A549 (cell line): ENCODE measurements around the gene ITGB1. TPM values are rescaled to one million over a fixed set of nuclear protein-coding genes. Genes with fewer than 3 reads are reported as not detected.
A peak's percentile ranks its signal among the peaks of the same experiment; 100 is the strongest.

Experiments used
- ATAC-seq, 2 experiments: fragments of 200-7000 bp in 1 of 2; fragments of >200 bp in 1 of 2; cut with Nextera tagmentation in 1 of 2; cut with Tn5 transposase in 1 of 2; 3 replicates each; pipeline versions ENCODE4 v1.8.0 to v1.9.1; 2018 to 2020; ENCODE audit warnings: mild to moderate bottlenecking in 1 of 2, moderate library complexity in 1 of 2
- CTCF ChIA-PET: fragments of 300-600 bp; sonication (Branson Sonifier 250); formaldehyde crosslinking; extraction: SDS; loops from one replicate; lab custom pipeline; 2021; ENCODE audit warnings: antibody characterized with exemption, inconsistent platforms; lab: Yijun Ruan, JAX
- POLR2A ChIA-PET: fragments of 350-600 bp; formaldehyde crosslinking; extraction: SDS; loops from one replicate; lab custom pipeline; 2021; ENCODE audit warnings: antibody characterized with exemption, inconsistent platforms; lab: Yijun Ruan, JAX
- DNase-seq, 2 experiments: peaks; one replicate each; pipeline versions ENCODE4 v3.0.0 to v3.0.0-alpha.2; 2011 to 2016; ENCODE audit warnings: low read depth in 1 of 2, low spot score in 1 of 2
- FAIRE-seq: peaks from 2 replicates; lab custom pipeline; 2011; peaks lifted over from hg19 to GRCh38; lab: Jason Lieb, UNC
- H3K27ac ChIP-seq, 2 experiments: fragments of >200 bp; sonication (Bioruptor Twin); formaldehyde crosslinking; 3 replicates each; pipeline ENCODE4 v1.5.1; 2016 to 2017
- H3K4me1 ChIP-seq: fragments of >200 bp; sonication (Bioruptor Twin); formaldehyde crosslinking; 3 replicates; pipeline ENCODE4 v1.6.1; 2016
- H3K4me2 ChIP-seq: fragments of >200 bp; sonication (Bioruptor Twin); formaldehyde crosslinking; 3 replicates; pipeline ENCODE4 v1.6.1; 2016
- H3K4me3 ChIP-seq: fragments of >200 bp; sonication (Bioruptor Twin); formaldehyde crosslinking; 3 replicates; pipeline ENCODE4 v1.5.1; 2016
- H3K9me3 ChIP-seq: fragments of >200 bp; sonication (Bioruptor Twin); formaldehyde crosslinking; 3 replicates; pipeline ENCODE4 v1.6.1; 2016
- BHLHE40 ChIP-seq: IDR thresholded peaks from 2 replicates; pipeline ENCODE4 v1.6.1; 2012; ENCODE audit warnings: low read depth, low read length, inconsistent platforms
- CBX2 ChIP-seq: fragments of 200-600 bp; sonication (generic); IDR thresholded peaks from 2 replicates; pipeline ENCODE4 v1.6.1; 2016; ENCODE audit warnings: low read depth, mild to moderate bottlenecking, borderline replicate concordance
- CEBPB ChIP-seq, 2 experiments: fragments of >200 bp in 1 of 2; sonication (Bioruptor Twin) in 1 of 2; formaldehyde crosslinking in 1 of 2; IDR thresholded peaks; 2 replicates each; pipeline ENCODE4 v1.6.1; 2012 to 2016
- CHD2 ChIP-seq: fragments of 150-350 bp; IDR thresholded peaks from 2 replicates; pipeline ENCODE4 v1.6.1; 2014; ENCODE audit warnings: low read length; ENCODE audit not compliant: partially characterized antibody
- CHD4 ChIP-seq: fragments of 200-600 bp; sonication (generic); IDR thresholded peaks from 2 replicates; pipeline ENCODE4 v1.6.1; 2016; ENCODE audit warnings: antibody characterized with exemption, mild to moderate bottlenecking, borderline replicate concordance
- FOSB ChIP-seq: fragments of 250-450 bp; sonication (Bioruptor Pico); IDR thresholded peaks from 2 replicates; pipeline ENCODE4 v1.5.0; 2020; ENCODE audit warnings: mild to moderate bottlenecking, moderate library complexity
- FOSL2 ChIP-seq, 2 experiments: fragments of 450-650 bp in 1 of 2; fragments of >200 bp in 1 of 2; sonication (Bioruptor Twin) in 1 of 2; formaldehyde crosslinking; IDR thresholded peaks; 2 replicates each; pipeline versions ENCODE4 v1.5.0 to v1.6.1; 2016 to 2020; ENCODE audit warnings: mild to moderate bottlenecking in 1 of 2, moderate library complexity in 1 of 2
- FOXS1 ChIP-seq: fragments of 250-450 bp; sonication (Bioruptor Pico); IDR thresholded peaks from 2 replicates; pipeline ENCODE4 v1.5.0; 2020; ENCODE audit warnings: mild to moderate bottlenecking, moderate library complexity
- GATA3 ChIP-seq: IDR thresholded peaks from 2 replicates; pipeline ENCODE4 v1.6.1; 2012; ENCODE audit warnings: borderline replicate concordance
- HDAC2 ChIP-seq: fragments of 200-600 bp; sonication (generic); IDR thresholded peaks from 2 replicates; pipeline ENCODE4 v1.6.1; 2016
- HES2 ChIP-seq: fragments of >200 bp; sonication (Bioruptor Twin); formaldehyde crosslinking; IDR thresholded peaks from 2 replicates; pipeline ENCODE4 v1.6.1; 2016
- HOXA7 ChIP-seq: fragments of 250-450 bp; sonication (Bioruptor Pico); IDR thresholded peaks from 2 replicates; pipeline ENCODE4 v1.5.0; 2020; ENCODE audit warnings: mild to moderate bottlenecking, moderate library complexity
- HOXB5 ChIP-seq: fragments of 250-450 bp; sonication (Bioruptor Pico); IDR thresholded peaks from 2 replicates; pipeline ENCODE4 v1.5.0; 2020; ENCODE audit warnings: mild to moderate bottlenecking, moderate library complexity
- JUN ChIP-seq, 2 experiments: fragments of >200 bp; sonication (Bioruptor Twin); formaldehyde crosslinking; IDR thresholded peaks; 2 replicates in 1 of 2; 3 replicates in 1 of 2; pipeline ENCODE4 v1.6.1; 2016 to 2017
- JUNB ChIP-seq: fragments of >200 bp; sonication (Bioruptor Twin); formaldehyde crosslinking; IDR thresholded peaks from 2 replicates; pipeline ENCODE4 v1.6.1; 2016
- KDM1A ChIP-seq: fragments of 200-600 bp; sonication (generic); IDR thresholded peaks from 2 replicates; pipeline ENCODE4 v1.6.1; 2016; ENCODE audit warnings: low read depth, mild to moderate bottlenecking
- KDM5A ChIP-seq: fragments of 200-600 bp; sonication (generic); IDR thresholded peaks from 2 replicates; pipeline ENCODE4 v1.6.1; 2016; ENCODE audit warnings: antibody characterized with exemption, mild to moderate bottlenecking
- MAFK ChIP-seq: fragments of 450-650 bp; IDR thresholded peaks from 2 replicates; pipeline ENCODE4 v1.6.1; 2014; ENCODE audit not compliant: partially characterized antibody
- MAZ ChIP-seq: fragments of 150-350 bp; IDR thresholded peaks from 2 replicates; pipeline ENCODE4 v1.6.1; 2014; ENCODE audit warnings: antibody characterized with exemption, low read depth, low read length, borderline replicate concordance
- MYC ChIP-seq: IDR thresholded peaks from 2 replicates; pipeline ENCODE4 v1.6.1; 2012; ENCODE audit warnings: mild to moderate bottlenecking, inconsistent platforms, low read length, improper control_type of control experiment, borderline replicate concordance
- NFE2L2 ChIP-seq: fragments of 150-350 bp; conservative IDR thresholded peaks from 2 replicates; pipeline ENCODE4 v1.6.1; 2014; ENCODE audit warnings: low read length
- NPAS2 ChIP-seq: fragments of 250-450 bp; sonication (Bioruptor Pico); IDR thresholded peaks from 2 replicates; pipeline ENCODE4 v1.8.0; 2022; ENCODE audit warnings: mild to moderate bottlenecking, moderate library complexity, borderline replicate concordance
- PBX3 ChIP-seq: IDR thresholded peaks from 2 replicates; pipeline ENCODE4 v1.6.1; 2012
- POLR2A ChIP-seq: IDR thresholded peaks from 2 replicates; pipeline ENCODE4 v1.6.1; 2012; ENCODE audit warnings: mild to moderate bottlenecking, low read length
- POLR2AphosphoS2 ChIP-seq: conservative IDR thresholded peaks from 2 replicates; pipeline ENCODE4 v1.6.1; 2012; ENCODE audit warnings: low read length, improper control_type of control experiment, inconsistent platforms
- RNF2 ChIP-seq: fragments of 200-600 bp; sonication (generic); IDR thresholded peaks from 2 replicates; pipeline ENCODE4 v1.6.1; 2016; ENCODE audit warnings: low read depth, mild to moderate bottlenecking, antibody characterized with exemption, moderate library complexity, borderline replicate concordance
- SMC3 ChIP-seq: fragments of >200 bp; sonication (Bioruptor Twin); formaldehyde crosslinking; IDR thresholded peaks from 3 replicates; pipeline ENCODE4 v1.6.1; 2018; ENCODE audit warnings: inconsistent platforms
- TP53 ChIP-seq: fragments of 250-450 bp; sonication (Bioruptor Pico); IDR thresholded peaks from 2 replicates; pipeline ENCODE4 v1.5.0; 2021; ENCODE audit warnings: mild to moderate bottlenecking, moderate library complexity
- ZNF302 ChIP-seq: fragments of 250-450 bp; sonication (Bioruptor Pico); IDR thresholded peaks from 2 replicates; pipeline ENCODE4 v1.9.0; 2021; ENCODE audit warnings: inconsistent platforms, mild to moderate bottlenecking, moderate library complexity
- ZSCAN20 ChIP-seq: fragments of 250-450 bp; sonication (Bioruptor Pico); IDR thresholded peaks from 2 replicates; pipeline ENCODE4 v1.8.0; 2022; ENCODE audit warnings: mild to moderate bottlenecking, moderate library complexity
- WGBS: methylation state at CpG from one replicate; pipeline ENCODE4 v1.1.6; 2017; ENCODE audit errors: missing lambda C conversion rate; 5-methylcytosine and 5-hydroxymethylcytosine counted together
- polyA plus RNA-seq, 4 experiments: library from polyadenylated mRNA; depleted of rRNA in 3 of 4; stranded (reverse); fragments of >200 nt; fragmentation: RNase III in 1 of 4; extraction: RNeasy Plus Mini Kit Qiagen cat#74134 plus additional on column Dnase treatment in 1 of 4; gene quantifications; 2 replicates in 3 of 4; 3 replicates in 1 of 4; pipeline ENCODE4 v1.2.3, GENCODE V29; 2011 to 2017
- TF ChIP-seq, protein P1 (sequence below): fragments of 250-450 bp; sonication (Bioruptor Pico); IDR thresholded peaks from 2 replicates; pipeline ENCODE4 v1.5.0; 2021; ENCODE audit warnings: mild to moderate bottlenecking, moderate library complexity, borderline replicate concordance
- TF ChIP-seq, protein P2 (sequence below): IDR thresholded peaks from 2 replicates; pipeline ENCODE4 v1.6.1; 2012; ENCODE audit warnings: low read depth, borderline replicate concordance
- TF ChIP-seq, protein P3 (sequence below): IDR thresholded peaks from 2 replicates; pipeline ENCODE4 v1.6.1; 2012
- TF ChIP-seq, protein P4 (sequence below): fragments of 250-450 bp; sonication (Bioruptor Pico); IDR thresholded peaks from 2 replicates; pipeline ENCODE4 v1.5.0; 2020; ENCODE audit warnings: low read depth, mild to moderate bottlenecking, moderate library complexity

The ITGB1 gene
- polyA plus RNA-seq, 2 of the 4 experiments (the other 2 are of a cell fraction), result 1,270 to 2,408 TPM

- TF ChIP-seq MYC (no peak), KDM1A (no peak), BHLHE40 (no peak), CHD2 (no peak), FOXS1 (CRISPR knock-in tag) (peak; percentile 83; the same call in 1 of the 2 replicates), SMC3 (peak; percentile 16; the same call in 1 of the 3 replicates), CEBPB (IDR thresholded peaks at IDR 0.05) (peak; percentile 93 to 95), CHD4 (no peak)
- TF ChIP-seq, protein P1, sequence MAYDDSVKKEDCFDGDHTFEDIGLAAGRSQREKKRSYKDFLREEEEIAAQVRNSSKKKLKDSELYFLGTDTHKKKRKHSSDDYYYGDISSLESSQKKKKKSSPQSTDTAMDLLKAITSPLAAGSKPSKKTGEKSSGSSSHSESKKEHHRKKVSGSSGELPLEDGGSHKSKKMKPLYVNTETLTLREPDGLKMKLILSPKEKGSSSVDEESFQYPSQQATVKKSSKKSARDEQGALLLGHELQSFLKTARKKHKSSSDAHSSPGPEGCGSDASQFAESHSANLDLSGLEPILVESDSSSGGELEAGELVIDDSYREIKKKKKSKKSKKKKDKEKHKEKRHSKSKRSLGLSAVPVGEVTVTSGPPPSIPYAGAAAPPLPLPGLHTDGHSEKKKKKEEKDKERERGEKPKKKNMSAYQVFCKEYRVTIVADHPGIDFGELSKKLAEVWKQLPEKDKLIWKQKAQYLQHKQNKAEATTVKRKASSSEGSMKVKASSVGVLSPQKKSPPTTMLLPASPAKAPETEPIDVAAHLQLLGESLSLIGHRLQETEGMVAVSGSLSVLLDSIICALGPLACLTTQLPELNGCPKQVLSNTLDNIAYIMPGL (CRISPR knock-in tag), result no peak
Observed at GRCh38 chr10:32985775-32986350, 27.8 kb upstream of the ITGB1 start (continued).

DNA sequence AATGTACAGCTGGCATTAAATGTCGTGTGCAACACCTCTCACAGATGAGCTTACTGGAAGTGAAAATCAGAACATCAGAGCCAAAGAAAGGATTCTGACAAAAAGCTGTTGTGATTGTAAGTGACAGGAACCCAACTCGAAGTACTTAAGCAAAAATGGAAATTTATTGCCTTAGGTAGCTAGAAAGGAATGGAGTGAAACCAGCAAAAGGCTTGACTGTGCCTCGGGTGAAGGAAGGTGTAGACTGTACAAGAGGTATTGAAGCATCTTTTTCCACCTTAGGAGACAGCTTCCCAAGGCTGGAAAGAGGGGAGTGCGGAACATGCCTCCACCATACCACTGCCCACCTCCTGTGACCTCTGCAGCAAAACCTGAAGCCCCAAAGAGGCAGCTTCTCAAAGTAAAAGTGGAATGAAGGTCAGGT lies 27.3 kb upstream of the ITGB1 start:
- Histone ChIP-seq H3K9me3 (peaks cover 8% of the 10 kb centered on the region; the same call in 1 of the 3 replicates), H3K4me3 (peak overlapping the region; percentile 4; the same call in 1 of the 3 replicates), H3K4me2 (peak overlapping the region; percentile 92), H3K4me1 (peaks cover 73% of the 10 kb centered on the region), H3K27ac (peak overlapping the region; percentile 96 to 99)
- ChIA-PET POLR2A (interaction anchor here (0.6 to 8.2 kb wide), 9 partner anchors 10 to 31 kb away, joined by 3 to 163 read pairs (median 5); no protein-coding TSS in a partner anchor), CTCF (interaction anchor here (0.8 to 15.3 kb wide), 4 partner anchors 9 to 170 kb away, joined by 3 to 168 read pairs (median 6); no protein-coding TSS in a partner anchor)
- no peak for DNase-seq
- FAIRE-seq, result no peak
- 1% methylated on average over 4 of the region's 4 CpGs for WGBS
- peak in 1 of 2 experiments; percentile 1; a peak in 3 of 6 replicates for ATAC-seq
- TF ChIP-seq, protein P2, sequence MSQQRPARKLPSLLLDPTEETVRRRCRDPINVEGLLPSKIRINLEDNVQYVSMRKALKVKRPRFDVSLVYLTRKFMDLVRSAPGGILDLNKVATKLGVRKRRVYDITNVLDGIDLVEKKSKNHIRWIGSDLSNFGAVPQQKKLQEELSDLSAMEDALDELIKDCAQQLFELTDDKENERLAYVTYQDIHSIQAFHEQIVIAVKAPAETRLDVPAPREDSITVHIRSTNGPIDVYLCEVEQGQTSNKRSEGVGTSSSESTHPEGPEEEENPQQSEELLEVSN, result no peak; the same call in 1 of the 2 replicates
- TF ChIP-seq RNF2, result no peak
- TF ChIP-seq ZSCAN20 (CRISPR knock-in tag), result no peak; the same call in 1 of the 2 replicates
- TF ChIP-seq BHLHE40, result no peak
- no peak for TF ChIP-seq ZNF302
- TF ChIP-seq FOSB (CRISPR knock-in tag), result peak; percentile 53; the same call in 1 of the 2 replicates
- TF ChIP-seq MAZ, result no peak
- no peak for TF ChIP-seq FOXS1 (CRISPR knock-in tag)
- no peak for TF ChIP-seq MAFK
- TF ChIP-seq MYC, result no peak
- TF ChIP-seq HDAC2, result no peak
- TF ChIP-seq PBX3, result no peak
- TF ChIP-seq, protein P3, sequence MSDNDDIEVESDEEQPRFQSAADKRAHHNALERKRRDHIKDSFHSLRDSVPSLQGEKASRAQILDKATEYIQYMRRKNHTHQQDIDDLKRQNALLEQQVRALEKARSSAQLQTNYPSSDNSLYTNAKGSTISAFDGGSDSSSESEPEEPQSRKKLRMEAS, result no peak
- no peak for TF ChIP-seq NFE2L2
- TF ChIP-seq TP53 (CRISPR knock-in tag), result peak; percentile 81
- TF ChIP-seq SMC3, result no peak
- TF ChIP-seq JUN (IDR thresholded peaks at IDR 0.05), result no peak
- no peak for TF ChIP-seq POLR2A
- no peak for TF ChIP-seq GATA3
- TF ChIP-seq CBX2, result no peak
- no peak for TF ChIP-seq KDM5A
- no peak for TF ChIP-seq HES2
- 0 out of 2 replicates have a peak, but pooled peaks have one; percentile 61 for TF ChIP-seq POLR2AphosphoS2
- no peak for TF ChIP-seq FOSL2 (IDR thresholded peaks at IDR 0.05)
- no peak for TF ChIP-seq FOSL2 (CRISPR knock-in tag; IDR thresholded peaks at IDR 0.05)
- TF ChIP-seq HOXB5 (CRISPR knock-in tag), result peak; percentile 58; the same call in 1 of the 2 replicates
- TF ChIP-seq JUNB, result no peak
- peak; percentile 66 for TF ChIP-seq HOXA7 (CRISPR knock-in tag)
- no peak for TF ChIP-seq CHD2
- no peak for TF ChIP-seq NPAS2 (CRISPR knock-in tag)
- TF ChIP-seq, protein P4, sequence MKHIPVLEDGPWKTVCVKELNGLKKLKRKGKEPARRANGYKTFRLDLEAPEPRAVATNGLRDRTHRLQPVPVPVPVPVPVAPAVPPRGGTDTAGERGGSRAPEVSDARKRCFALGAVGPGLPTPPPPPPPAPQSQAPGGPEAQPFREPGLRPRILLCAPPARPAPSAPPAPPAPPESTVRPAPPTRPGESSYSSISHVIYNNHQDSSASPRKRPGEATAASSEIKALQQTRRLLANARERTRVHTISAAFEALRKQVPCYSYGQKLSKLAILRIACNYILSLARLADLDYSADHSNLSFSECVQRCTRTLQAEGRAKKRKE (CRISPR knock-in tag), result no peak
